GM12878 (cell line): ENCODE results near the gene AGMAT. TPM values are rescaled to one million over a fixed set of nuclear protein-coding genes. Genes with fewer than 3 reads are reported as not detected.

Experiments
- ATAC-seq: fragments of 200-7000 bp; cut with Tn5 transposase; 3 replicates; pipeline ENCODE4 v1.9.1; 2020; ENCODE audit warnings: mild to moderate bottlenecking, moderate library complexity
- BruUV-seq: library from RNA; stranded (reverse); fragments of 400-500 nt; replicated peaks from 2 replicates; lab custom pipeline; 2021; lab: Mats Ljungman, UMichigan
- CTCF ChIA-PET: fragments of 300-600 bp; sonication (Branson Sonifier 250); formaldehyde crosslinking; extraction: SDS; loops from one replicate; lab custom pipeline; 2021; ENCODE audit warnings: inconsistent platforms; lab: Yijun Ruan, JAX
- POLR2A ChIA-PET: fragments of 350-600 bp; formaldehyde crosslinking; extraction: SDS; loops from one replicate; lab custom pipeline; 2021; ENCODE audit warnings: inconsistent platforms; lab: Charles Lee
- RAD21 ChIA-PET: fragments of 300-600 bp; sonication (Branson Sonifier 250); formaldehyde crosslinking; loops from one replicate; lab custom pipeline; 2023; ENCODE audit warnings: antibody characterized with exemption; ENCODE audit not compliant: unreplicated experiment; lab: Charles Lee
- SMC1A ChIA-PET: fragments of 300-600 bp; sonication (Branson Sonifier 250); formaldehyde crosslinking; loops from one replicate; lab custom pipeline; 2023; ENCODE audit not compliant: unreplicated experiment, uncharacterized antibody; lab: Charles Lee
- DNase-seq: peaks from one replicate; pipeline ENCODE4 v3.0.0-alpha.2; 2011; ENCODE audit warnings: low read depth, low spot score
- FAIRE-seq: peaks from 3 replicates; lab custom pipeline; 2011; peaks lifted over from hg19 to GRCh38; lab: Jason Lieb, UNC
- H2AFZ ChIP-seq: 2 replicates; pipeline ENCODE4 v1.6.0; 2011; ENCODE audit warnings: low read depth, low read length, control low read depth; ENCODE audit not compliant: control insufficient read depth
- H3K27ac ChIP-seq: 2 replicates; pipeline ENCODE4 v1.5.1; 2011; ENCODE audit warnings: control low read depth; ENCODE audit not compliant: control insufficient read depth, insufficient read depth
- H3K27me3 ChIP-seq, 2 experiments: replicated peaks in 1 of 2; 2 replicates each; pipeline versions ENCODE4 v1.6.0 to v1.6.1; 2011; ENCODE audit warnings: low read length in 1 of 2; ENCODE audit not compliant: control insufficient read depth in 2 of 2, insufficient read depth in 2 of 2
- H3K36me3 ChIP-seq, 2 experiments: 2 replicates each; pipeline ENCODE4 v1.5.1; 2011; ENCODE audit warnings: low read length in 1 of 2; ENCODE audit not compliant: control insufficient read depth in 2 of 2, insufficient read depth in 2 of 2
- H3K4me1 ChIP-seq: 2 replicates; pipeline ENCODE4 v1.6.1; 2011; ENCODE audit warnings: mild to moderate bottlenecking, low read length, moderate library complexity, mixed read lengths; ENCODE audit not compliant: control insufficient read depth, insufficient read depth
- H3K4me2 ChIP-seq: 2 replicates; pipeline ENCODE4 v1.6.0; 2011; ENCODE audit warnings: control low read depth; ENCODE audit not compliant: control insufficient read depth, insufficient read depth
- H3K4me3 ChIP-seq: fragments of 200-600 bp; sonication (generic); 2 replicates; pipeline ENCODE4 v1.5.1; 2016
- H3K79me2 ChIP-seq: 2 replicates; pipeline ENCODE4 v1.6.0; 2011; ENCODE audit warnings: low read length; ENCODE audit not compliant: control insufficient read depth, insufficient read depth
- H3K9ac ChIP-seq: 2 replicates; pipeline ENCODE4 v1.8.0; 2011; ENCODE audit warnings: low read length, control low read depth, mixed read lengths; ENCODE audit not compliant: control insufficient read depth, insufficient read depth
- H3K9me3 ChIP-seq: replicated peaks from 3 replicates; pipeline ENCODE4 v1.5.1; 2011; ENCODE audit warnings: mild to moderate bottlenecking, low read length; ENCODE audit not compliant: control insufficient read depth, insufficient read depth
- H4K20me1 ChIP-seq: 2 replicates; pipeline ENCODE4 v1.6.0; 2011; ENCODE audit not compliant: control insufficient read depth, insufficient read depth
- CHD4 ChIP-seq: fragments of 200-600 bp; sonication (generic); IDR thresholded peaks from 2 replicates; pipeline ENCODE4 v1.6.1; 2016; ENCODE audit warnings: mild to moderate bottlenecking
- HCFC1 ChIP-seq: fragments of 150-350 bp; IDR thresholded peaks from 2 replicates; pipeline ENCODE4 v1.6.1; 2014; ENCODE audit warnings: low read length
- MTA3 ChIP-seq: IDR thresholded peaks from 2 replicates; pipeline ENCODE4 v1.6.1; 2012; ENCODE audit warnings: low read length, inconsistent platforms, borderline replicate concordance
- NBN ChIP-seq: fragments of 450-650 bp; IDR thresholded peaks from 2 replicates; pipeline ENCODE4 v1.6.1; 2016
- NFXL1 ChIP-seq: fragments of 450-650 bp; IDR thresholded peaks from 2 replicates; pipeline ENCODE4 v1.6.1; 2017; ENCODE audit warnings: antibody characterized with exemption, mild to moderate bottlenecking, borderline replicate concordance
- NFYB ChIP-seq: IDR thresholded peaks from 2 replicates; pipeline ENCODE4 v1.6.1; 2011; ENCODE audit warnings: low read depth, mild to moderate bottlenecking, low read length, improper control_type of control experiment, moderate library complexity; ENCODE audit not compliant: insufficient read depth
- PAX8 ChIP-seq: fragments of 450-650 bp; IDR thresholded peaks from 2 replicates; pipeline ENCODE4 v1.6.1; 2017; ENCODE audit warnings: mild to moderate bottlenecking, moderate library complexity
- RAD21 ChIP-seq: IDR thresholded peaks from 2 replicates; pipeline ENCODE4 v1.6.1; 2011; ENCODE audit warnings: mild to moderate bottlenecking, low read depth, low read length, moderate library complexity; ENCODE audit not compliant: insufficient read depth
- RAD51 ChIP-seq: fragments of 450-650 bp; IDR thresholded peaks from 2 replicates; pipeline ENCODE4 v1.6.1; 2016; ENCODE audit warnings: moderate library complexity, mild to moderate bottlenecking, inconsistent platforms
- RB1 ChIP-seq: fragments of 450-650 bp; formaldehyde crosslinking; IDR thresholded peaks from 2 replicates; pipeline ENCODE4 v1.6.1; 2017; ENCODE audit warnings: mild to moderate bottlenecking, borderline replicate concordance
- SMAD5 ChIP-seq: IDR thresholded peaks from 2 replicates; pipeline ENCODE4 v1.6.1; 2016; ENCODE audit warnings: antibody characterized with exemption, low read depth
- SMARCA5 ChIP-seq: fragments of 450-650 bp; IDR thresholded peaks from 2 replicates; pipeline ENCODE4 v1.6.1; 2017; ENCODE audit warnings: mild to moderate bottlenecking
- SMC3 ChIP-seq: IDR thresholded peaks from 2 replicates; pipeline ENCODE4 v1.6.1; 2011; ENCODE audit warnings: low read length, improper control_type of control experiment, borderline replicate concordance
- STAT1 ChIP-seq: fragments of 450-650 bp; conservative IDR thresholded peaks from 2 replicates; pipeline ENCODE4 v1.6.1; 2014; ENCODE audit warnings: antibody characterized with exemption, mild to moderate bottlenecking
- WGBS: methylation state at CpG from one replicate; pipeline ENCODE4 v1.1.6; 2016; ENCODE audit warnings: low lambda C conversion rate; ENCODE audit not compliant: insufficient replicate concordance, insufficient coverage; ENCODE audit errors: missing lambda C conversion rate; 5-methylcytosine and 5-hydroxymethylcytosine counted together
- in situ Hi-C: fragments of 300-500 bp; cut with MboI; formaldehyde crosslinking; loops from 9 replicates; pipeline ENCODE4 v1.14.3; 2018; ENCODE audit warnings: mixed read lengths
- intact Hi-C: fragments of 100-400 bp; cut with micrococcal nuclease; formaldehyde crosslinking; loops from one replicate; pipeline ENCODE4 v1.14.2; 2022; ENCODE audit not compliant: unreplicated experiment
- polyA plus RNA-seq, 11 experiments: library from polyadenylated mRNA; depleted of rRNA in 4 of 11; unstranded in 6 of 11; stranded (reverse) in 5 of 11; fragments of >200 nt; fragmentation: Nextera tagmentation in 4 of 11; fragmentation: Illumina TruSeq in 1 of 11; extraction: Ambion mirVana in 4 of 11; extraction: Trizol in 1 of 11; gene quantifications; 1 replicate in 1 of 11; 2 replicates in 10 of 11; pipeline versions ENCODE4 v1.2.1 to v1.2.3, GENCODE V29; 2011 to 2016; ENCODE audit warnings: inconsistent platforms in 2 of 11, missing spikeins in 2 of 11, low read depth in 1 of 11
- total RNA-seq, 4 experiments: library from RNA; depleted of rRNA in 3 of 4; stranded (reverse); fragments of >200 nt in 3 of 4; fragmentation: Illumina TruSeq in 1 of 4; extraction: Trizol in 1 of 4; gene quantifications; 2 replicates each; pipeline versions ENCODE4 v1.2.1 to v1.2.3, GENCODE V29; 2013 to 2021
- TF ChIP-seq, protein P1 (sequence below): fragments of 450-650 bp; IDR thresholded peaks from 2 replicates; pipeline ENCODE4 v1.6.1; 2016; ENCODE audit warnings: mild to moderate bottlenecking
- TF ChIP-seq, protein P2 (sequence below): fragments of 450-650 bp; IDR thresholded peaks from 2 replicates; pipeline ENCODE4 v1.6.1; 2018; ENCODE audit warnings: borderline replicate concordance, mild to moderate bottlenecking; ENCODE audit not compliant: partially characterized antibody
- TF ChIP-seq, protein P3 (sequence below): IDR thresholded peaks from 2 replicates; pipeline ENCODE4 v1.6.1; 2012; ENCODE audit warnings: low read depth, low read length, improper control_type of control experiment
- TF ChIP-seq, protein P4 (sequence below): fragments of 450-650 bp; IDR thresholded peaks from 2 replicates; pipeline ENCODE4 v1.6.1; 2017; ENCODE audit warnings: mild to moderate bottlenecking

The AGMAT gene
- total and polyA plus RNA-seq, 10 of the 15 experiments (the other 5 are each of a cell fraction or from before 2014, with no cell fraction given), result 0.47 to 7.9 (median 4.7) TPM

DNA sequence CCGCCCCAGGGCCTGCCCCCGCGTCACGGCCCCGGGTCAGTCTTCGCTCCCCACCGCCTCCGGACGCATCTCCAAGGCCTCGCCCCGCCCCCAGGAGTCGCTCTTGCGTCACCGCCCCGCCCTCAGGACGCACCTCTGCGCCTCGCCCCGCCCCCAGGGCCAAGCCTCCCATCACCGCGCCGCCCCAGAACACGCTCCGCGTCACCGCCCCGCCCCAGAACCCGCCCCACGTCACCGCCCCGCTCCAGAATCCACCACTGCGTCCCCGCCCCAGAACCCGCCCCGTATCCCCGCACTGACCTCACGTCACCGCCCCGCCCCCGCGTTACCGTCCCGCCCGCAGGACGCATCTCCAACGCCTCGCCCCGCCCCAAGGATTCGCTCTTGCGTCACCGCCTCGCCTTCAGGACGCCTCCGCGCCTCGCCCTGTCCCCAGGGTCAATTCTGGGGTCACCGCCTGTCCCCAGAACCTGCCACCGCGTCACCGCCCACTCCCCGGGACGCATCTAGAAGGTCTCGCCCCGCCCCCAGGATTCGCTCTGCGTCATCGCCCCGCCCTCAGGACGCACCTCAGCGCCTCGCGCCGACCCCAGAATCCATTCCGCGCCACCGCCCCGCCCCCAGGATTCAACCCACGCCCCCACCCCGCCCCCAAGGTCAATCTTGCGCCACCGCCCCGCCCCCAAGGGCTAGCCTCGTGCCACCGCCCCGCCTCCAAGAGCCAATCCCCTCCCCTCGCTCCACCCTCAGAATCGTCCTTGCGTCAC is 60.4 kb downstream of the AGMAT start:
- in situ Hi-C loops, result no loop called here
- H3K4me3 ChIP-seq, result no peak overlapping the region
- H3K36me3 ChIP-seq, result no peaks in the 10 kb centered on the region
- no peaks in the 10 kb centered on the region for H4K20me1 ChIP-seq
- peaks cover 13% of the 10 kb centered on the region for H3K79me2 ChIP-seq
- POLR2A ChIA-PET, result interaction anchor here (1.3 to 1.8 kb wide), 2 partner anchors 11 to 93 kb away, joined by 3 to 4 read pairs; no protein-coding TSS in a partner anchor
- CTCF ChIA-PET, result interaction anchor here (1.0 kb wide), 1 partner anchor 217 kb away, joined by 3 read pairs; no protein-coding TSS in a partner anchor
- RAD21 ChIA-PET, result interaction anchor here (1.0 kb wide), 1 partner anchor 114 kb away, joined by 3 read pairs; no protein-coding TSS in a partner anchor
- no peaks in the 10 kb centered on the region for H3K27me3 ChIP-seq
- FAIRE-seq, result peak; percentile 95
- peak; percentile 77 for ATAC-seq
- no peak overlapping the region for H3K4me2 ChIP-seq
- peak overlapping the region; percentile 58; the same call in 1 of the 2 replicates for H3K9ac ChIP-seq
- H3K4me1 ChIP-seq, result peaks cover 9% of the 10 kb centered on the region; the same call in 1 of the 2 replicates
- no TSS peak for BruUV-seq
- intact Hi-C loops, result loop anchor here (10.0 kb wide), 2 partner anchors 320 to 450 kb away; partner anchors contain the start of genes SPEN and ZBTB17
- peak; percentile 88 for DNase-seq
- SMC1A ChIA-PET, result interaction anchor here (1.3 kb wide), 2 partner anchors 10 to 11 kb away, joined by 3 to 4 read pairs; no protein-coding TSS in a partner anchor
- peak overlapping the region; percentile 87 for H3K27ac ChIP-seq
- no peaks in the 10 kb centered on the region for H3K9me3 ChIP-seq
- peak overlapping the region; percentile 87 for H2AFZ ChIP-seq
- WGBS, result 2% methylated on average over 35 of the region's 88 CpGs
- no peak for TF ChIP-seq RAD21
- TF ChIP-seq CHD4, result no peak
- TF ChIP-seq SMAD5, result no peak
- TF ChIP-seq, protein P1, sequence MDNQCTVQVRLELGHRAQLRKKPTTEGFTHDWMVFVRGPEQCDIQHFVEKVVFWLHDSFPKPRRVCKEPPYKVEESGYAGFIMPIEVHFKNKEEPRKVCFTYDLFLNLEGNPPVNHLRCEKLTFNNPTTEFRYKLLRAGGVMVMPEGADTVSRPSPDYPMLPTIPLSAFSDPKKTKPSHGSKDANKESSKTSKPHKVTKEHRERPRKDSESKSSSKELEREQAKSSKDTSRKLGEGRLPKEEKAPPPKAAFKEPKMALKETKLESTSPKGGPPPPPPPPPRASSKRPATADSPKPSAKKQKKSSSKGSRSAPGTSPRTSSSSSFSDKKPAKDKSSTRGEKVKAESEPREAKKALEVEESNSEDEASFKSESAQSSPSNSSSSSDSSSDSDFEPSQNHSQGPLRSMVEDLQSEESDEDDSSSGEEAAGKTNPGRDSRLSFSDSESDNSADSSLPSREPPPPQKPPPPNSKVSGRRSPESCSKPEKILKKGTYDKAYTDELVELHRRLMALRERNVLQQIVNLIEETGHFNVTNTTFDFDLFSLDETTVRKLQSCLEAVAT, result no peak
- no peak for TF ChIP-seq STAT1
- no peak for TF ChIP-seq MTA3
- no peak for TF ChIP-seq PAX8
- peak; percentile 53 for TF ChIP-seq NBN
- TF ChIP-seq HCFC1, result no peak
- TF ChIP-seq, protein P2, sequence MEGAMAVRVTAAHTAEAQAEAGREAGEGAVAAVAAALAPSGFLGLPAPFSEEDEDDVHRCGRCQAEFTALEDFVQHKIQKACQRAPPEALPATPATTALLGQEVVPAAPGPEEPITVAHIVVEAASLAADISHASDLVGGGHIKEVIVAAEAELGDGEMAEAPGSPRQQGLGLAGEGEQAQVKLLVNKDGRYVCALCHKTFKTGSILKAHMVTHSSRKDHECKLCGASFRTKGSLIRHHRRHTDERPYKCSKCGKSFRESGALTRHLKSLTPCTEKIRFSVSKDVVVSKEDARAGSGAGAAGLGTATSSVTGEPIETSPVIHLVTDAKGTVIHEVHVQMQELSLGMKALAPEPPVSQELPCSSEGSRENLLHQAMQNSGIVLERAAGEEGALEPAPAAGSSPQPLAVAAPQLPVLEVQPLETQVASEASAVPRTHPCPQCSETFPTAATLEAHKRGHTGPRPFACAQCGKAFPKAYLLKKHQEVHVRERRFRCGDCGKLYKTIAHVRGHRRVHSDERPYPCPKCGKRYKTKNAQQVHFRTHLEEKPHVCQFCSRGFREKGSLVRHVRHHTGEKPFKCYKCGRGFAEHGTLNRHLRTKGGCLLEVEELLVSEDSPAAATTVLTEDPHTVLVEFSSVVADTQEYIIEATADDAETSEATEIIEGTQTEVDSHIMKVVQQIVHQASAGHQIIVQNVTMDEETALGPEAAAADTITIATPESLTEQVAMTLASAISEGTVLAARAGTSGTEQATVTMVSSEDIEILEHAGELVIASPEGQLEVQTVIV, result no peak
- no peak for TF ChIP-seq SMC3
- TF ChIP-seq RB1, result no peak
- TF ChIP-seq RAD51, result no peak
- TF ChIP-seq, protein P3, sequence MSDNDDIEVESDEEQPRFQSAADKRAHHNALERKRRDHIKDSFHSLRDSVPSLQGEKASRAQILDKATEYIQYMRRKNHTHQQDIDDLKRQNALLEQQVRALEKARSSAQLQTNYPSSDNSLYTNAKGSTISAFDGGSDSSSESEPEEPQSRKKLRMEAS, result no peak; the same call in 1 of the 2 replicates
- TF ChIP-seq NFXL1, result no peak
- no peak for TF ChIP-seq NFYB
- no peak for TF ChIP-seq SMARCA5
- TF ChIP-seq, protein P4, sequence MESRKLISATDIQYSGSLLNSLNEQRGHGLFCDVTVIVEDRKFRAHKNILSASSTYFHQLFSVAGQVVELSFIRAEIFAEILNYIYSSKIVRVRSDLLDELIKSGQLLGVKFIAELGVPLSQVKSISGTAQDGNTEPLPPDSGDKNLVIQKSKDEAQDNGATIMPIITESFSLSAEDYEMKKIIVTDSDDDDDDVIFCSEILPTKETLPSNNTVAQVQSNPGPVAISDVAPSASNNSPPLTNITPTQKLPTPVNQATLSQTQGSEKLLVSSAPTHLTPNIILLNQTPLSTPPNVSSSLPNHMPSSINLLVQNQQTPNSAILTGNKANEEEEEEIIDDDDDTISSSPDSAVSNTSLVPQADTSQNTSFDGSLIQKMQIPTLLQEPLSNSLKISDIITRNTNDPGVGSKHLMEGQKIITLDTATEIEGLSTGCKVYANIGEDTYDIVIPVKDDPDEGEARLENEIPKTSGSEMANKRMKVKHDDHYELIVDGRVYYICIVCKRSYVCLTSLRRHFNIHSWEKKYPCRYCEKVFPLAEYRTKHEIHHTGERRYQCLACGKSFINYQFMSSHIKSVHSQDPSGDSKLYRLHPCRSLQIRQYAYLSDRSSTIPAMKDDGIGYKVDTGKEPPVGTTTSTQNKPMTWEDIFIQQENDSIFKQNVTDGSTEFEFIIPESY, result no peak
